Sigmoid colon (tissue), 4 donors: ENCODE results near the gene SLC49A4.

ENCODE experiments used
- CTCF ChIP-seq, 4 experiments: fragments of 450-650 bp in 3 of 4; fragments of 200-600 bp in 1 of 4; IDR thresholded peaks; one replicate each; pipeline ENCODE4 v1.5.1; 2016 to 2019; ENCODE audit warnings: antibody characterized with exemption in 4 of 4, mild to moderate bottlenecking in 3 of 4, moderate library complexity in 2 of 4
- POLR2A ChIP-seq, 2 donors: fragments of 450-650 bp; IDR thresholded peaks; one replicate each; pipeline ENCODE4 v1.6.1; 2016; ENCODE audit warnings: antibody characterized with exemption in 2 of 2, mild to moderate bottlenecking in 2 of 2, moderate library complexity in 2 of 2
- POLR2AphosphoS5 ChIP-seq, 4 donors: sonication (generic); formaldehyde crosslinking; IDR thresholded peaks; one replicate each; pipeline ENCODE4 v1.6.1; 2017; ENCODE audit warnings: antibody characterized with exemption in 4 of 4

- TF ChIP-seq POLR2AphosphoS5 (IDR thresholded peaks at IDR 0.05) = no peak
- TF ChIP-seq CTCF (IDR thresholded peaks at IDR 0.05) = no peak
- no peak for TF ChIP-seq POLR2A (IDR thresholded peaks at IDR 0.05)
These were observed 29.9 kb downstream of the SLC49A4 start for GRCh38 chr3:122824465-122825381.
